Smooth muscle cell (in vitro differentiated cells): Measurements from ENCODE around the gene KLHL6. TPM values are rescaled to one million over a fixed set of nuclear protein-coding genes. Genes with fewer than 3 reads are reported as not detected.

Experiments
- DNase-seq: peaks from one replicate; lab custom pipeline; 2025; ENCODE audit not compliant: unreplicated experiment; lab: John Stamatoyannopoulos, UW
- H2AFZ ChIP-seq: fragments of 200-600 bp; sonication (generic); 2 replicates; pipeline ENCODE4 v1.6.0; 2016; ENCODE audit warnings: antibody characterized with exemption, low read depth, mild to moderate bottlenecking
- H3F3A ChIP-seq: fragments of 200-600 bp; sonication (generic); 2 replicates; pipeline ENCODE4 v1.6.0; 2017; ENCODE audit warnings: antibody characterized with exemption, low read depth
- H3K27ac ChIP-seq: fragments of 200-600 bp; sonication (generic); 2 replicates; pipeline ENCODE4 v1.5.1; 2016; ENCODE audit warnings: low read depth, mild to moderate bottlenecking
- H3K27me3 ChIP-seq: fragments of 200-600 bp; sonication (generic); 2 replicates; pipeline ENCODE4 v1.6.1; 2016; ENCODE audit warnings: low read depth, mild to moderate bottlenecking
- H3K36me3 ChIP-seq: fragments of 200-600 bp; sonication (generic); 2 replicates; pipeline ENCODE4 v1.5.1; 2016; ENCODE audit warnings: low read depth
- H3K4me1 ChIP-seq: fragments of 200-600 bp; sonication (generic); 2 replicates; pipeline ENCODE4 v1.5.1; 2016; ENCODE audit warnings: low read depth
- H3K4me2 ChIP-seq: fragments of 200-600 bp; sonication (generic); 2 replicates; pipeline ENCODE4 v1.6.0; 2016; ENCODE audit warnings: mild to moderate bottlenecking
- H3K4me3 ChIP-seq: fragments of 200-600 bp; sonication (generic); 2 replicates; pipeline ENCODE4 v1.5.1; 2016; ENCODE audit warnings: mild to moderate bottlenecking
- H3K79me2 ChIP-seq: fragments of 200-600 bp; sonication (generic); 2 replicates; pipeline ENCODE4 v1.6.0; 2016; ENCODE audit warnings: low read depth, mild to moderate bottlenecking
- H3K9ac ChIP-seq: fragments of 200-600 bp; sonication (generic); 2 replicates; pipeline ENCODE4 v1.6.0; 2016; ENCODE audit warnings: low read depth
- H3K9me3 ChIP-seq: fragments of 200-600 bp; sonication (generic); replicated peaks from 2 replicates; pipeline ENCODE4 v1.5.1; 2016; ENCODE audit warnings: low read depth
- H4K20me1 ChIP-seq: fragments of 200-600 bp; sonication (generic); 2 replicates; pipeline ENCODE4 v1.6.0; 2016; ENCODE audit warnings: low read depth
- WGBS: methylation state at CpG from one replicate; pipeline ENCODE4 v1.1.7; 2016; ENCODE audit warnings: low lambda C conversion rate; 5-methylcytosine and 5-hydroxymethylcytosine counted together
- polyA plus RNA-seq: library from polyadenylated mRNA; unstranded; fragments of >200 nt; fragmentation: Nextera tagmentation; extraction: Ambion mirVana; gene quantifications from 2 replicates; pipeline ENCODE4 v1.2.1, GENCODE V29; 2016
- total RNA-seq: library from RNA; depleted of rRNA; stranded (reverse); fragments of >200 nt; gene quantifications from 2 replicates; pipeline ENCODE4 v1.2.3, GENCODE V29; 2014
- TF ChIP-seq, protein P1 (sequence below): fragments of 200-600 bp; sonication (generic); IDR thresholded peaks from 2 replicates; pipeline ENCODE4 v1.5.1; 2017; ENCODE audit warnings: borderline replicate concordance, mild to moderate bottlenecking, antibody characterized with exemption; ENCODE audit not compliant: insufficient read depth, poor library complexity, severe bottlenecking

Gene KLHL6
- total and polyA plus RNA-seq, 2 experiments from 2014 or later: 0.22 TPM; not detected in 1

GRCh38 chr3:183586477-183586876 lies 31.0 kb upstream of the KLHL6 start:
- TF ChIP-seq, protein P1, sequence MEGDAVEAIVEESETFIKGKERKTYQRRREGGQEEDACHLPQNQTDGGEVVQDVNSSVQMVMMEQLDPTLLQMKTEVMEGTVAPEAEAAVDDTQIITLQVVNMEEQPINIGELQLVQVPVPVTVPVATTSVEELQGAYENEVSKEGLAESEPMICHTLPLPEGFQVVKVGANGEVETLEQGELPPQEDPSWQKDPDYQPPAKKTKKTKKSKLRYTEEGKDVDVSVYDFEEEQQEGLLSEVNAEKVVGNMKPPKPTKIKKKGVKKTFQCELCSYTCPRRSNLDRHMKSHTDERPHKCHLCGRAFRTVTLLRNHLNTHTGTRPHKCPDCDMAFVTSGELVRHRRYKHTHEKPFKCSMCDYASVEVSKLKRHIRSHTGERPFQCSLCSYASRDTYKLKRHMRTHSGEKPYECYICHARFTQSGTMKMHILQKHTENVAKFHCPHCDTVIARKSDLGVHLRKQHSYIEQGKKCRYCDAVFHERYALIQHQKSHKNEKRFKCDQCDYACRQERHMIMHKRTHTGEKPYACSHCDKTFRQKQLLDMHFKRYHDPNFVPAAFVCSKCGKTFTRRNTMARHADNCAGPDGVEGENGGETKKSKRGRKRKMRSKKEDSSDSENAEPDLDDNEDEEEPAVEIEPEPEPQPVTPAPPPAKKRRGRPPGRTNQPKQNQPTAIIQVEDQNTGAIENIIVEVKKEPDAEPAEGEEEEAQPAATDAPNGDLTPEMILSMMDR: no peak
- Histone ChIP-seq H3K36me3 (no peaks in the 10 kb centered on the region), H3K9me3 (no peaks in the 10 kb centered on the region), H3K27ac (no peak overlapping the region), H3K79me2 (no peaks in the 10 kb centered on the region), H2AFZ (no peak overlapping the region), H3K27me3 (no peaks in the 10 kb centered on the region), H3K9ac (no peak overlapping the region), H4K20me1 (no peaks in the 10 kb centered on the region), H3K4me1 (no peaks in the 10 kb centered on the region), H3K4me2 (no peak overlapping the region), H3K4me3 (no peak overlapping the region), H3F3A (no peaks in the 10 kb centered on the region)
- WGBS: 92% methylated on average over 5 of the region's 5 CpGs
- no peak for DNase-seq

DNA sequence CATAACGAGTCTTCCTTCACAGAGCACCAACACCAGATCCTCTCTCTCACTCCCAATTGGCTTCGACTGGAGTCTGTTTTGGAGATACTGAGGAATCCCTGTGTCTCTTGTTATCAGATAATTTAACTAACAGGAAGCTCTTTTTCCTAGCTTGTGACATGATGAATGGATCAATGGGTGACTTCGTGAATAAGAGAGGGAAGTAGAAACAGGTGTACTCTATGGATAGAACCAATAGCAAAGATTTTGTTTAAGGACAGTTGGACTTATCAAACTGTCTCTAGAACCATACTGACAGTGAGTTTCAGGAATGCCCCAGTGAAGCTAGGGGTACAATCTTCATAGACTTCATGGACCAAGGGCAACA lies 29.4 kb upstream of the KLHL6 start:
- Histone ChIP-seq H3F3A (no peaks in the 10 kb centered on the region), H3K27me3 (no peaks in the 10 kb centered on the region), H3K79me2 (no peaks in the 10 kb centered on the region), H3K4me1 (no peaks in the 10 kb centered on the region), H3K36me3 (no peaks in the 10 kb centered on the region), H3K9ac (no peak overlapping the region), H3K27ac (no peak overlapping the region), H3K9me3 (no peaks in the 10 kb centered on the region), H2AFZ (peak overlapping the region; percentile 54), H3K4me3 (no peak overlapping the region), H4K20me1 (no peaks in the 10 kb centered on the region), H3K4me2 (no peak overlapping the region)
- TF ChIP-seq, protein P1: no peak
- WGBS: 39% methylated on average over 3 of the region's 3 CpGs
- DNase-seq: no peak

DNA sequence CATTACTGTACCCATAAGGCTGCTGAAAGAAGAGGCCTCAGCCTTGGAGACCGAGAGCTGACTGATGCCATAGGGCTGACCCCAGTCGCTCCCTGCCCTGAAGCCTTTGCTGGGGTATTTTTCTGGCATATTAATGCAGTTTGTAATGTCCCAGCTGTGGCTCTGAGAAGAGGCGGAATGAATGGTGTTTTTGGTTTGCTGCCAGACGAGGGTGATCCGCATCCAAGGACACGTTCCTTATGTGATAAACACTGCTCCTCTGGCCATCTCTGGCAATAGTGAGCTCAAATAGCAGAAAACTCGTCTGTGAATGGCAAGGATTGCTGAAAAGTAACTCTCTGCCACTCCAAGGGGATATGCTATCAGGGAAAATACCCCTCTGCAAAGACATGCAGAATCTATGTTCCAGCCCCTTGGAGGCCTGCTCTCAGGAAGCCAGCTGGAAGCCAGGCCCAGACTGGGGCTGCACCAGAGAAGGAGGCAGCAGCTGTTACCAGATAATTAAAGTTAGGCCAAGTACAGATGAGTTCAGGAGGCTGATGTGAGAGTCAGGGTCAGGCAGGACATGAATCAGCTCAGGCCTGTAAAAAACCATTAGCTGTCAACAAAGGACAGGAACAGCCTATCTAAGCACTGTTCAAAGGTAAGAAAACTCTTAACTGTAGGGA lies 28.9 kb upstream of the KLHL6 start:
- H3F3A ChIP-seq: no peaks in the 10 kb centered on the region
- no peaks in the 10 kb centered on the region for H3K36me3 ChIP-seq
- H2AFZ ChIP-seq: peak overlapping the region; percentile 54
- H3K4me2 ChIP-seq: no peak overlapping the region
- H3K9me3 ChIP-seq: no peaks in the 10 kb centered on the region
- H4K20me1 ChIP-seq: no peaks in the 10 kb centered on the region
- H3K27me3 ChIP-seq: no peaks in the 10 kb centered on the region
- H3K27ac ChIP-seq: no peak overlapping the region
- H3K79me2 ChIP-seq: no peaks in the 10 kb centered on the region
- DNase-seq: no peak
- H3K4me1 ChIP-seq: no peaks in the 10 kb centered on the region
- H3K4me3 ChIP-seq: no peak overlapping the region
- TF ChIP-seq, protein P1: no peak
- WGBS: 61% methylated on average over 7 of the region's 7 CpGs
- no peak overlapping the region for H3K9ac ChIP-seq
